Fibroblast of lung (primary cell): ENCODE measurements around the gene GGT1. TPM values are rescaled to one million over a fixed set of nuclear protein-coding genes. Genes with fewer than 3 reads are reported as not detected.
"Not testable (repeated sequence)": the region's sequence is repeated elsewhere in the genome, so short reads cannot be mapped to it uniquely, and the experiment has no call there.

Source experiments
- DNase-seq, 2 donors: peaks; one replicate each; pipeline versions ENCODE4 v3.0.0 to v3.0.0-alpha.2; 2010; ENCODE audit warnings: low read depth in 2 of 2
- H2AFZ ChIP-seq: 2 replicates; pipeline ENCODE4 v1.5.1; 2012; ENCODE audit warnings: low read length, control low read depth, inconsistent platforms
- H3K27ac ChIP-seq: 2 replicates; pipeline ENCODE4 v1.5.1; 2011; ENCODE audit warnings: low read length, control low read depth; ENCODE audit not compliant: insufficient read depth
- H3K27me3 ChIP-seq: 2 replicates; pipeline ENCODE4 v1.5.1; 2011; ENCODE audit warnings: mild to moderate bottlenecking, low read length; ENCODE audit not compliant: control insufficient read depth, insufficient read depth
- H3K36me3 ChIP-seq: 2 replicates; pipeline ENCODE4 v1.5.1; 2011; ENCODE audit warnings: low read length; ENCODE audit not compliant: control insufficient read depth, insufficient read depth
- H3K4me1 ChIP-seq: 2 replicates; pipeline ENCODE4 v1.5.1; 2011; ENCODE audit warnings: low read length; ENCODE audit not compliant: control insufficient read depth, insufficient read depth; ENCODE audit errors: extremely low read depth
- H3K4me2 ChIP-seq: 2 replicates; pipeline ENCODE4 v1.5.1; 2011; ENCODE audit warnings: low read length, control low read depth; ENCODE audit not compliant: insufficient read depth; ENCODE audit errors: extremely low read depth
- H3K4me3 ChIP-seq, 4 experiments: fragments of 200-600 bp in 1 of 4; sonication (generic) in 1 of 4; replicated peaks in 1 of 4; 2 replicates each; pipeline ENCODE4 v1.5.1; 2011 to 2016; ENCODE audit warnings: low read length in 4 of 4, low read depth in 3 of 4, mild to moderate bottlenecking in 3 of 4, control low read depth in 2 of 4, inconsistent platforms in 1 of 4, mixed read lengths in 1 of 4; ENCODE audit not compliant: insufficient read depth in 1 of 4; ENCODE audit errors: control extremely low read depth in 1 of 4
- H3K79me2 ChIP-seq: 2 replicates; pipeline ENCODE4 v1.5.1; 2012; ENCODE audit warnings: mild to moderate bottlenecking, low read length, inconsistent platforms; ENCODE audit not compliant: control insufficient read depth, insufficient read depth
- H3K9ac ChIP-seq: 2 replicates; pipeline ENCODE4 v1.5.1; 2011; ENCODE audit warnings: mild to moderate bottlenecking, low read length, control low read depth; ENCODE audit not compliant: insufficient read depth
- H3K9me3 ChIP-seq: 2 replicates; pipeline ENCODE4 v1.5.1; 2012; ENCODE audit warnings: low read depth, low read length; ENCODE audit not compliant: control insufficient read depth, insufficient read depth
- H4K20me1 ChIP-seq: 2 replicates; pipeline ENCODE4 v1.5.1; 2011; ENCODE audit warnings: low read length; ENCODE audit not compliant: control insufficient read depth, insufficient read depth; ENCODE audit errors: extremely low read depth
- CTCF ChIP-seq, 2 donors: IDR thresholded peaks in 1 of 2; conservative IDR thresholded peaks in 1 of 2; 1 replicate in 1 of 2; 2 replicates in 1 of 2; pipeline ENCODE4 v1.5.1; 2011 to 2012; ENCODE audit warnings: low read length in 2 of 2, control low read depth in 1 of 2, inconsistent platforms in 1 of 2, low read depth in 1 of 2, mild to moderate bottlenecking in 1 of 2
- polyA plus RNA-seq, 2 donors: library from polyadenylated mRNA; depleted of rRNA in 1 of 2; stranded (reverse) in 1 of 2; unstranded in 1 of 2; fragments of >200 nt; gene quantifications; 2 replicates each; pipeline ENCODE4 v1.2.1, GENCODE V29; 2011 to 2012; ENCODE audit warnings: missing spikeins in 1 of 2
- total RNA-seq: library from RNA; depleted of rRNA; stranded (reverse); fragments of >200 nt; gene quantifications from 2 replicates; pipeline ENCODE4 v1.2.1, GENCODE V29; 2014

The GGT1 gene
- total and polyA plus RNA-seq, 2 donors (not counting 1 experiment from before 2014, with no cell fraction given): 0.37 to 2.0 TPM

- H3K9ac ChIP-seq, H3K36me3 ChIP-seq, H4K20me1 ChIP-seq, H3K4me1 ChIP-seq, H3K4me2 ChIP-seq, H3K27me3 ChIP-seq, H3K9me3 ChIP-seq, H3K27ac ChIP-seq, DNase-seq, H3K79me2 ChIP-seq, H2AFZ ChIP-seq, H3K4me3 ChIP-seq: not testable (repeated sequence)
- peak in 1 of 2 donors; percentile 21 for TF ChIP-seq CTCF (conservative IDR thresholded peaks at IDR 0.05 in 1 of 2, IDR thresholded peaks at IDR 0.05 in 1 of 2; ENCODE audit: low read depth in 1 of 2, low read length in 2 of 2)
Observed at GRCh38 chr22:24629069-24629468, 26.1 kb downstream of the GGT1 start.

GRCh38 chr22:24630812-24631427 lies 27.9 kb downstream of the GGT1 start:
- H4K20me1 ChIP-seq, H3K36me3 ChIP-seq, H3K4me2 ChIP-seq, H2AFZ ChIP-seq, H3K9me3 ChIP-seq, H3K27ac ChIP-seq, H3K27me3 ChIP-seq, H3K9ac ChIP-seq, H3K4me1 ChIP-seq, H3K4me3 ChIP-seq, H3K79me2 ChIP-seq: not testable (repeated sequence)
- DNase-seq: peak in 1 of 2 donors; percentile 9

- H2AFZ ChIP-seq, H3K9me3 ChIP-seq, H3K4me1 ChIP-seq, H3K27me3 ChIP-seq, H3K27ac ChIP-seq, H3K36me3 ChIP-seq, H3K4me2 ChIP-seq, H3K79me2 ChIP-seq, H4K20me1 ChIP-seq, H3K4me3 ChIP-seq, H3K9ac ChIP-seq: not testable (repeated sequence)
- DNase-seq: peak; percentile 8 to 16
Observed at GRCh38 chr22:24631430-24632122, 28.6 kb downstream of the GGT1 start.

- H3K27me3 ChIP-seq, H3K9ac ChIP-seq, H3K79me2 ChIP-seq, H3K36me3 ChIP-seq, H3K9me3 ChIP-seq, H3K4me2 ChIP-seq, H3K4me1 ChIP-seq, H3K4me3 ChIP-seq, H3K27ac ChIP-seq, H2AFZ ChIP-seq, H4K20me1 ChIP-seq: not testable (repeated sequence)
- DNase-seq: peak; percentile 6 to 34
Observed at GRCh38 chr22:24632642-24633041, 29.6 kb downstream of the GGT1 start.

- H3K27me3 ChIP-seq, H3K4me1 ChIP-seq, H3K27ac ChIP-seq, H3K4me3 ChIP-seq, H2AFZ ChIP-seq, H4K20me1 ChIP-seq, H3K9ac ChIP-seq, H3K9me3 ChIP-seq, H3K4me2 ChIP-seq, H3K79me2 ChIP-seq, H3K36me3 ChIP-seq: not testable (repeated sequence)
- peak; percentile 9 to 15 for DNase-seq
Observed at GRCh38 chr22:24633231-24634023, 30.4 kb downstream of the GGT1 start.
